HG02610 (cell line): ENCODE data around the gene LY6G6F.

Source experiments
- ATAC-seq: cut with Tn5 transposase; IDR thresholded peaks from one replicate; pipeline ENCODE4 v1.9.1; 2021; ENCODE audit warnings: mild to moderate bottlenecking, moderate library complexity; ENCODE audit not compliant: unreplicated experiment

LY6G6F gene

GRCh38 chr6:31706599-31706998 is at the start of gene LY6G6F:
LY6G6F (plus strand) TSS chr6:31706866; CDS start chr6:31706907, 41 bp downstream.
- ATAC-seq: no peak

- ATAC-seq: no peak
Observed at GRCh38 chr6:31657406-31658157, 49.1 kb upstream of the LY6G6F start.

GRCh38 chr6:31658158-31658688 is 48.4 kb upstream of the LY6G6F start:
- ATAC-seq: no peak

- ATAC-seq: no peak
Observed at GRCh38 chr6:31658983-31659648, 47.5 kb upstream of the LY6G6F start.

GRCh38 chr6:31659649-31660380 is 46.9 kb upstream of the LY6G6F start:
- no peak for ATAC-seq

GRCh38 chr6:31660381-31661261 is 46.0 kb upstream of the LY6G6F start, which contains the start of gene C6orf47:
C6orf47 (minus strand) TSS chr6:31660778; CDS start chr6:31659947, 831 bp downstream.
- peak; percentile 60 for ATAC-seq

GRCh38 chr6:31661262-31662123 is 45.2 kb upstream of the LY6G6F start:
- ATAC-seq: no peak

- ATAC-seq: no peak
Observed at GRCh38 chr6:31662124-31662723, 44.4 kb upstream of the LY6G6F start.

- no peak for ATAC-seq
Observed at GRCh38 chr6:31663126-31663960, 43.3 kb upstream of the LY6G6F start.

- ATAC-seq: no peak
Observed at GRCh38 chr6:31663961-31664789, 42.5 kb upstream of the LY6G6F start.

- peak; percentile 34 for ATAC-seq
Observed at GRCh38 chr6:31664790-31665500, 41.7 kb upstream of the LY6G6F start, which contains the start of gene GPANK1. GPANK1 (minus strand) TSS chr6:31664997; CDS start chr6:31664478, 519 bp downstream.

- peak; percentile 74 for ATAC-seq
Observed at GRCh38 chr6:31665501-31666336, 40.9 kb upstream of the LY6G6F start, which contains the start of gene CSNK2B. CSNK2B (plus strand) TSS chr6:31666080; CDS start chr6:31666832, 752 bp downstream.

- ATAC-seq: no peak
Observed at GRCh38 chr6:31666337-31666965, 40.2 kb upstream of the LY6G6F start.

GRCh38 chr6:31669676-31670075 is 37.0 kb upstream of the LY6G6F start, which contains the start of gene LY6G5B:
LY6G5B (plus strand) TSS chr6:31669976; CDS start chr6:31670951, 975 bp downstream.
- ATAC-seq: no peak
